ENCODE data around the gene AKIRIN2. TPM values are rescaled to one million over a fixed set of nuclear protein-coding genes. Genes with fewer than 3 reads are reported as not detected.

AKIRIN2 gene
- total and polyA plus RNA-seq, 10 of the 15 experiments (the other 5 are each of a cell fraction or from before 2014, with no cell fraction given), result 12.7 to 82.2 (median 42.6) TPM

DNA sequence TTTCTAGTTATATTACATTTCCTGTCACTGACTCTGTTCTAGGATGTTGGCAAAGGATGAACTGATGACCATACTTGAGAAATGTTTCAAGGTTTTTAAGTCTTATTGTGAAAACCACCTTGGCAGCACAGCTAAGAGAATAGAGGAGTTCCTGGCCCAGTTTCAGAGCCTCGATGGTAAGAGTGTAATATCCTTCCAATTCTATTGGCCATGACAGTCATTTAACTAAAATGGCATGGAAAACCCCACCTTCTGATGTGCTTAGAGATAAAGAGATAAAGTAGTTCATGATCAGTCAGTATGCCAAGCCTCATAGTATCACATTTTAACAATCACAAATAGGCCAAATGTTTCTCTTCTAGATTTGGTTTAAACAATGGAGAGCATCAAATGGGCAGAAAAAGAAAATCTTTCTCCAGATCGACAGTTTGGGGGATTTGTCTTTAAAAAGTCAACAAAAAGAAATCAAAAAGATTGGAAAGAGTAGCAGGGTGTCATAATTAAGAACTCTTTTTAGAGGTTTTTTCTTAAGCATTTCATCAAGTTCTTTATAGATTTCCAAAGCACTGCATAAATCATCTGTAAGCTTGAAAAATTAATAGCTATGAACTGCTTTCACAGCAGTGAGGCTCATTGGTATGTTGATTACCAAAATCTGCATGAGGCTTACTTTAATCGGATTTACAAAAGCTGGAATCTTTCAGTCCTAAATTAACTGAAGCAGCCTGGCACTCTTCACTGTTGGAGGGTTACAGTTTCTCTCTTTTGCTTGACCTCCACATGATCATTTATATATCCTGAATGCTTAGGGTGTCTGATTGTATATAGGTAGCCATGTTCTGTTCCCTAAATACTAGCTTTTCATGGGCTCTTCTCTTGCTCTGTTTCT is 48.7 kb downstream of the AKIRIN2 start:
- no peaks in the 10 kb centered on the region for H3K27me3 ChIP-seq (replicated peaks in 1 of 2; ENCODE audit: control insufficient read depth in 2 of 2, insufficient read depth in 2 of 2, low read length in 1 of 2)
- H3K9me3 ChIP-seq (replicated peaks; ENCODE audit: control insufficient read depth, insufficient read depth, low read length), result no peaks in the 10 kb centered on the region
- H3K9ac ChIP-seq (ENCODE audit: control insufficient read depth, insufficient read depth, low read length), result no peak overlapping the region
- H4K20me1 ChIP-seq (ENCODE audit: control insufficient read depth, insufficient read depth), result no peaks in the 10 kb centered on the region
- intact Hi-C loops (cut with micrococcal nuclease; ENCODE audit: unreplicated experiment), result no loop called here
- FAIRE-seq (no peak), ATAC-seq (peak; percentile 56), DNase-seq (ENCODE audit: low read depth, low spot score) (no peak)
- H3K4me3 ChIP-seq, result no peak overlapping the region
- H2AFZ ChIP-seq (ENCODE audit: control insufficient read depth, low read depth, low read length), result no peak overlapping the region
- no peak overlapping the region for H3K27ac ChIP-seq (ENCODE audit: control insufficient read depth, insufficient read depth)
- SMC1A ChIA-PET (ENCODE audit: uncharacterized antibody, unreplicated experiment), result interaction anchor here (1.0 to 2.9 kb wide), 7 partner anchors 12 to 103 kb away, joined by 3 to 7 read pairs (median 4); no protein-coding TSS in a partner anchor
- 0 out of 2 replicates have a peak, but pooled peaks cover 6% of the 10 kb centered on the region for H3K4me1 ChIP-seq (ENCODE audit: control insufficient read depth, insufficient read depth, low read length)
- no peak for TF ChIP-seq NFYB (IDR thresholded peaks at IDR 0.05; ENCODE audit: insufficient read depth, low read depth, low read length)
- TF ChIP-seq SRF (IDR thresholded peaks at IDR 0.05; ENCODE audit: low read depth in 2 of 2, low read length in 2 of 2), result no peak
- TF ChIP-seq PML (IDR thresholded peaks at IDR 0.05; ENCODE audit: low read length), result no peak
- no peak for TF ChIP-seq ZNF274 (IDR thresholded peaks at IDR 0.05; ENCODE audit: insufficient read depth, insufficient read length)
- WGBS (ENCODE audit: insufficient coverage, insufficient replicate concordance, low lambda C conversion rate, missing lambda C conversion rate), result 65% methylated on average over 3 of the region's 3 CpGs
- in situ Hi-C loops (cut with MboI), result no loop called here
- POLR2A ChIA-PET, result interaction anchor here (0.6 kb wide), 2 partner anchors 47 to 81 kb away, joined by 3 to 4 read pairs; no protein-coding TSS in a partner anchor
- no TSS peak for BruUV-seq (replicated peaks)
- RAD21 ChIA-PET (ENCODE audit: unreplicated experiment), result no interaction called here
- no peak overlapping the region for H3K4me2 ChIP-seq (ENCODE audit: control insufficient read depth, insufficient read depth)
- CTCF ChIA-PET, result interaction anchor here (0.9 to 1.6 kb wide), 3 partner anchors 34 to 47 kb away, joined by 3 to 4 read pairs (median 3); no protein-coding TSS in a partner anchor
- peaks cover 0 to 10% of the 10 kb centered on the region in 2 experiments; a peak in 1 of 4 replicates for H3K36me3 ChIP-seq (ENCODE audit: control insufficient read depth in 2 of 2, insufficient read depth in 2 of 2, low read length in 1 of 2)
- H3K79me2 ChIP-seq (ENCODE audit: control insufficient read depth, insufficient read depth, low read length), result no peaks in the 10 kb centered on the region

DNA sequence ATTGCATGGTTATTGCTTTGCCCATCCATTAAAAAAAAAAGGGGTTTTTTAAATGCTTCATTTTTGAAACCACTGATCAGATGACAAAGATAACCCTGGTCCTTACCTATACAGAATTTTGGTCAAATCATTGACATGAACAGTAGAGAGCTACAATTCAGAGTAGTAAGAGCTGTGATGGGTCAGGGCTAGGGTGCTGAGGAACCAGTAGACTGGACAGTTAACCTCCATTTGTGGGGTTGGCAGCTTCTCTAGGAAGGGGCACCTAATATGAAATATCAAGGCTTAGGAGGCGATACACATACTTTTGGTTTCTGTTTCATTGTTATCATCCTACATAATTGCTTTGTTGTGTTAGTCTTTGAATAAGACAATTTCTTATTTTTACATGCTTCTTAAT is 57.0 kb downstream of the AKIRIN2 start:
- TF ChIP-seq ETV6 (conservative IDR thresholded peaks at IDR 0.05 in 1 of 2, IDR thresholded peaks at IDR 0.05 in 1 of 2; ENCODE audit: borderline replicate concordance in 1 of 2, low read depth in 1 of 2) (no peak), JUNB (IDR thresholded peaks at IDR 0.05) (no peak), RB1 (IDR thresholded peaks at IDR 0.05; ENCODE audit: borderline replicate concordance) (no peak), BMI1 (IDR thresholded peaks at IDR 0.05; ENCODE audit: borderline replicate concordance) (no peak)
- TF ChIP-seq, protein P1, sequence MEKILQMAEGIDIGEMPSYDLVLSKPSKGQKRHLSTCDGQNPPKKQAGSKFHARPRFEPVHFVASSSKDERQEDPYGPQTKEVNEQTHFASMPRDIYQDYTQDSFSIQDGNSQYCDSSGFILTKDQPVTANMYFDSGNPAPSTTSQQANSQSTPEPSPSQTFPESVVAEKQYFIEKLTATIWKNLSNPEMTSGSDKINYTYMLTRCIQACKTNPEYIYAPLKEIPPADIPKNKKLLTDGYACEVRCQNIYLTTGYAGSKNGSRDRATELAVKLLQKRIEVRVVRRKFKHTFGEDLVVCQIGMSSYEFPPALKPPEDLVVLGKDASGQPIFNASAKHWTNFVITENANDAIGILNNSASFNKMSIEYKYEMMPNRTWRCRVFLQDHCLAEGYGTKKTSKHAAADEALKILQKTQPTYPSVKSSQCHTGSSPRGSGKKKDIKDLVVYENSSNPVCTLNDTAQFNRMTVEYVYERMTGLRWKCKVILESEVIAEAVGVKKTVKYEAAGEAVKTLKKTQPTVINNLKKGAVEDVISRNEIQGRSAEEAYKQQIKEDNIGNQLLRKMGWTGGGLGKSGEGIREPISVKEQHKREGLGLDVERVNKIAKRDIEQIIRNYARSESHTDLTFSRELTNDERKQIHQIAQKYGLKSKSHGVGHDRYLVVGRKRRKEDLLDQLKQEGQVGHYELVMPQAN (conservative IDR thresholded peaks at IDR 0.05), result no peak
- Histone ChIP-seq H3K27me3 (replicated peaks in 1 of 2; ENCODE audit: control insufficient read depth in 2 of 2, insufficient read depth in 2 of 2, low read length in 1 of 2) (no peaks in the 10 kb centered on the region), H4K20me1 (ENCODE audit: control insufficient read depth, insufficient read depth) (no peaks in the 10 kb centered on the region), H3K9me3 (replicated peaks; ENCODE audit: control insufficient read depth, insufficient read depth, low read length) (no peaks in the 10 kb centered on the region), H3K36me3 (ENCODE audit: control insufficient read depth in 2 of 2, insufficient read depth in 2 of 2, low read length in 1 of 2) (no peaks in the 10 kb centered on the region), H3K27ac (ENCODE audit: control insufficient read depth, insufficient read depth) (peak overlapping the region; percentile 63; the same call in 1 of the 2 replicates), H3K9ac (ENCODE audit: control insufficient read depth, insufficient read depth, low read length) (no peak overlapping the region), H3K4me3 (no peak overlapping the region), H3K4me1 (ENCODE audit: control insufficient read depth, insufficient read depth, low read length) (peaks cover 2% of the 10 kb centered on the region; the same call in 1 of the 2 replicates), H3K79me2 (ENCODE audit: control insufficient read depth, insufficient read depth, low read length) (no peaks in the 10 kb centered on the region), H3K4me2 (ENCODE audit: control insufficient read depth, insufficient read depth) (peak overlapping the region; percentile 86), H2AFZ (ENCODE audit: control insufficient read depth, low read depth, low read length) (peak overlapping the region; percentile 82)
- intact Hi-C loops (cut with micrococcal nuclease; ENCODE audit: unreplicated experiment), result no loop called here
- ATAC-seq, result peak; percentile 79
- FAIRE-seq, result peak; percentile 41
- 45% methylated on average over 1 of the region's 1 CpG for WGBS (ENCODE audit: insufficient coverage, insufficient replicate concordance, low lambda C conversion rate, missing lambda C conversion rate)
- no peak for DNase-seq (ENCODE audit: low read depth, low spot score)
- no TSS peak for BruUV-seq (replicated peaks)
- ChIA-PET RAD21 (ENCODE audit: unreplicated experiment) (interaction anchor here (0.7 kb wide), 1 partner anchor 78 kb away, joined by 3 read pairs; no protein-coding TSS in a partner anchor), POLR2A (interaction anchor here (0.5 to 0.8 kb wide), 3 partner anchors 55 to 1441 kb away, joined by 3 to 4 read pairs (median 3); partner anchors contain the start of genes ORC3 and RARS2), CTCF (interaction anchor here (0.6 to 0.9 kb wide), 4 partner anchors 17 to 271 kb away, joined by 3 to 4 read pairs (median 3); no protein-coding TSS in a partner anchor), SMC1A (ENCODE audit: uncharacterized antibody, unreplicated experiment) (interaction anchor here (0.7 to 1.0 kb wide), 3 partner anchors 10 to 432 kb away, joined by 3 to 4 read pairs (median 3); no protein-coding TSS in a partner anchor)
- in situ Hi-C loops (cut with MboI), result no loop called here

Measured in GM12878 (cell line).